ENCODE results near the gene TBC1D9B. TPM values are rescaled to one million over a fixed set of nuclear protein-coding genes. Genes with fewer than 3 reads are reported as not detected.
A peak's percentile ranks its signal among the peaks of the same experiment; 100 is the strongest.

Gene TBC1D9B
- total and polyA plus RNA-seq, 2 experiments from 2014 or later: 55.7 to 78.8 TPM

- H3K4me3 ChIP-seq: peak within 1 kb of the TSS; percentile 84
- H2AFZ ChIP-seq: peak within 1 kb of the TSS; percentile 91
- DNase-seq: peak; percentile 99
- in situ Hi-C loops (cut with MboI): no loop called here
- H3K4me2 ChIP-seq (ENCODE audit: unreplicated experiment): peak within 1 kb of the TSS; percentile 84
- peaks cover 41% of the 10 kb centered on the region for H3K79me2 ChIP-seq (ENCODE audit: insufficient read depth)
- peaks cover 29% of the 10 kb centered on the region for H3F3A ChIP-seq (ENCODE audit: insufficient read depth)
- no peaks in the 10 kb centered on the region for H3K27me3 ChIP-seq (replicated peaks; ENCODE audit: insufficient read depth)
- no peaks in the 10 kb centered on the region for H3K9me2 ChIP-seq (ENCODE audit: insufficient read depth)
- peak within 1 kb of the TSS; percentile 85 for H3K9ac ChIP-seq
- H4K20me1 ChIP-seq (ENCODE audit: insufficient read depth): no peaks in the 10 kb centered on the region
- no peaks in the 10 kb centered on the region for H3K9me3 ChIP-seq (ENCODE audit: low read depth)
- peaks cover 9% of the 10 kb centered on the region for H3K4me1 ChIP-seq (ENCODE audit: insufficient read depth)
- TF ChIP-seq EZH2phosphoT487 (IDR thresholded peaks at IDR 0.05; ENCODE audit: insufficient read depth, low read depth) (no peak), EZH2 (IDR thresholded peaks at IDR 0.05; ENCODE audit: insufficient read depth, poor library complexity, severe bottlenecking) (no peak)
- WGBS, 2 experiments (ENCODE audit: low coverage in 1 of 2, low lambda C conversion rate in 2 of 2, missing lambda C conversion rate in 2 of 2): 0 to 1% methylated on average over 72 to 89 of the region's 90 CpGs
- H3K27ac ChIP-seq: peak within 1 kb of the TSS; percentile 65
- no peaks in the 10 kb centered on the region; the same call in 1 of the 2 replicates for H3K36me3 ChIP-seq (ENCODE audit: low read depth)
Observed at GRCh38 chr5:179858586-179859427, 48.9 kb downstream of the TBC1D9B start, which contains the start of gene MRNIP. Gene MRNIP, minus strand, starts transcription at chr5:179858817. Its CDS starts 21 bp downstream, at chr5:179858796.

GRCh38 chr5:179858241-179858585 is 49.5 kb downstream of the TBC1D9B start:
- H3K27ac ChIP-seq: peak overlapping the region; percentile 45
- H3K4me1 ChIP-seq (ENCODE audit: insufficient read depth): peaks cover 9% of the 10 kb centered on the region
- H3K9me2 ChIP-seq (ENCODE audit: insufficient read depth): no peaks in the 10 kb centered on the region
- WGBS, 2 experiments (ENCODE audit: low coverage in 1 of 2, low lambda C conversion rate in 2 of 2, missing lambda C conversion rate in 2 of 2): 1 to 2% methylated on average over 32 of the region's 32 CpGs
- TF ChIP-seq EZH2 (IDR thresholded peaks at IDR 0.05; ENCODE audit: insufficient read depth, poor library complexity, severe bottlenecking) (no peak), EZH2phosphoT487 (IDR thresholded peaks at IDR 0.05; ENCODE audit: insufficient read depth, low read depth) (no peak)
- H3F3A ChIP-seq (ENCODE audit: insufficient read depth): peaks cover 29% of the 10 kb centered on the region
- H3K79me2 ChIP-seq (ENCODE audit: insufficient read depth): peaks cover 44% of the 10 kb centered on the region
- H3K9me3 ChIP-seq (ENCODE audit: low read depth): no peaks in the 10 kb centered on the region
- H4K20me1 ChIP-seq (ENCODE audit: insufficient read depth): no peaks in the 10 kb centered on the region
- no peaks in the 10 kb centered on the region; the same call in 1 of the 2 replicates for H3K36me3 ChIP-seq (ENCODE audit: low read depth)
- peak; percentile 68 for DNase-seq
- peak overlapping the region; percentile 84 for H3K4me2 ChIP-seq (ENCODE audit: unreplicated experiment)
- in situ Hi-C loops (cut with MboI): no loop called here
- H3K9ac ChIP-seq: peak overlapping the region; percentile 85
- H3K4me3 ChIP-seq: peak overlapping the region; percentile 84
- H2AFZ ChIP-seq: peak overlapping the region; percentile 91
- no peaks in the 10 kb centered on the region for H3K27me3 ChIP-seq (replicated peaks; ENCODE audit: insufficient read depth)

- Histone ChIP-seq H3K27ac (no peak overlapping the region), H3K9ac (no peak overlapping the region), H3K9me2 (ENCODE audit: insufficient read depth) (no peaks in the 10 kb centered on the region), H3K36me3 (ENCODE audit: low read depth) (peaks cover 4% of the 10 kb centered on the region; the same call in 1 of the 2 replicates), H3K4me2 (ENCODE audit: unreplicated experiment) (no peak overlapping the region), H3K4me1 (ENCODE audit: insufficient read depth) (no peaks in the 10 kb centered on the region; the same call in 1 of the 2 replicates), H3F3A (ENCODE audit: insufficient read depth) (0 out of 2 replicates have a peak, but pooled peaks cover under 1% of the 10 kb centered on the region), H3K9me3 (ENCODE audit: low read depth) (no peaks in the 10 kb centered on the region), H4K20me1 (ENCODE audit: insufficient read depth) (no peaks in the 10 kb centered on the region), H2AFZ (no peak overlapping the region), H3K4me3 (no peak overlapping the region), H3K27me3 (replicated peaks; ENCODE audit: insufficient read depth) (no peaks in the 10 kb centered on the region), H3K79me2 (ENCODE audit: insufficient read depth) (peaks cover 44% of the 10 kb centered on the region)
- no peak for DNase-seq
- 89 to 93% methylated on average over 8 of the region's 8 CpGs for WGBS, 2 experiments (ENCODE audit: low coverage in 1 of 2, low lambda C conversion rate in 2 of 2, missing lambda C conversion rate in 2 of 2)
- TF ChIP-seq EZH2phosphoT487 (IDR thresholded peaks at IDR 0.05; ENCODE audit: insufficient read depth, low read depth): no peak
- no peak for TF ChIP-seq EZH2 (IDR thresholded peaks at IDR 0.05; ENCODE audit: insufficient read depth, poor library complexity, severe bottlenecking)
- in situ Hi-C loops (cut with MboI): no loop called here
Observed at GRCh38 chr5:179854356-179854755, 53.3 kb downstream of the TBC1D9B start.

GRCh38 chr5:179852993-179853547 is 54.6 kb downstream of the TBC1D9B start:
- DNase-seq: no peak
- Histone ChIP-seq H3F3A (ENCODE audit: insufficient read depth) (no peaks in the 10 kb centered on the region), H4K20me1 (ENCODE audit: insufficient read depth) (no peaks in the 10 kb centered on the region), H3K4me3 (no peak overlapping the region), H3K27ac (no peak overlapping the region), H3K79me2 (ENCODE audit: insufficient read depth) (peaks cover 42% of the 10 kb centered on the region), H2AFZ (no peak overlapping the region), H3K9me2 (ENCODE audit: insufficient read depth) (no peaks in the 10 kb centered on the region), H3K9ac (no peak overlapping the region), H3K9me3 (ENCODE audit: low read depth) (no peaks in the 10 kb centered on the region), H3K36me3 (ENCODE audit: low read depth) (peaks cover 8% of the 10 kb centered on the region; the same call in 1 of the 2 replicates), H3K4me1 (ENCODE audit: insufficient read depth) (no peaks in the 10 kb centered on the region; the same call in 1 of the 2 replicates), H3K27me3 (replicated peaks; ENCODE audit: insufficient read depth) (no peaks in the 10 kb centered on the region), H3K4me2 (ENCODE audit: unreplicated experiment) (no peak overlapping the region)
- in situ Hi-C loops (cut with MboI): no loop called here
- TF ChIP-seq EZH2phosphoT487 (IDR thresholded peaks at IDR 0.05; ENCODE audit: insufficient read depth, low read depth) (no peak), EZH2 (IDR thresholded peaks at IDR 0.05; ENCODE audit: insufficient read depth, poor library complexity, severe bottlenecking) (no peak)
- 77 to 83% methylated on average over 8 of the region's 8 CpGs for WGBS, 2 experiments (ENCODE audit: low coverage in 1 of 2, low lambda C conversion rate in 2 of 2, missing lambda C conversion rate in 2 of 2)
